KMS-11 (cell line): ENCODE data around the gene LNPEP.

ENCODE experiments used
- H2AFZ ChIP-seq: fragments of 200-600 bp; sonication (generic); 2 replicates; pipeline ENCODE4 v1.6.1; 2016; ENCODE audit warnings: antibody characterized with exemption, mixed run types, low read depth
- H3K27ac ChIP-seq: fragments of 200-600 bp; sonication (generic); 2 replicates; pipeline ENCODE4 v1.6.1; 2016; ENCODE audit warnings: mild to moderate bottlenecking, mixed run types
- H3K27me3 ChIP-seq: fragments of 200-600 bp; sonication (generic); 2 replicates; pipeline ENCODE4 v1.6.1; 2017; ENCODE audit warnings: mild to moderate bottlenecking, low read depth, mixed run types, moderate library complexity; ENCODE audit not compliant: insufficient read depth
- H3K36me3 ChIP-seq: fragments of 200-600 bp; sonication (generic); 2 replicates; pipeline ENCODE4 v1.6.1; 2017; ENCODE audit warnings: mild to moderate bottlenecking, mixed run types; ENCODE audit not compliant: insufficient read depth
- H3K4me1 ChIP-seq: fragments of 200-600 bp; sonication (generic); 2 replicates; pipeline ENCODE4 v1.6.1; 2016; ENCODE audit warnings: mild to moderate bottlenecking, low read depth, mixed run types; ENCODE audit not compliant: poor library complexity, severe bottlenecking
- H3K4me2 ChIP-seq: fragments of 200-600 bp; sonication (generic); 2 replicates; pipeline ENCODE4 v1.7.0; 2016; ENCODE audit warnings: mild to moderate bottlenecking, mixed run types
- H3K4me3 ChIP-seq: fragments of 200-600 bp; sonication (generic); IDR thresholded peaks from 2 replicates; pipeline ENCODE4 v1.6.1; 2017; ENCODE audit warnings: low read depth, low read length, mixed read lengths; ENCODE audit not compliant: insufficient read depth
- H3K79me2 ChIP-seq: fragments of 200-600 bp; sonication (generic); 2 replicates; pipeline ENCODE4 v1.6.1; 2016; ENCODE audit warnings: low read depth, mixed run types; ENCODE audit not compliant: insufficient read depth
- H3K9ac ChIP-seq: fragments of 200-600 bp; sonication (generic); 2 replicates; pipeline ENCODE4 v1.6.1; 2016; ENCODE audit warnings: mild to moderate bottlenecking, mixed run types
- H4K20me1 ChIP-seq: fragments of 200-600 bp; sonication (generic); 2 replicates; pipeline ENCODE4 v1.6.1; 2016; ENCODE audit warnings: mild to moderate bottlenecking, mixed run types; ENCODE audit not compliant: insufficient read depth
- CTCF ChIP-seq: fragments of 200-600 bp; sonication (generic); conservative IDR thresholded peaks from 2 replicates; pipeline ENCODE4 v1.6.1; 2017; ENCODE audit warnings: low read depth, mild to moderate bottlenecking, antibody characterized with exemption, low read length, moderate library complexity, mixed read lengths

The LNPEP gene

GRCh38 chr5:96922499-96923244 is 13.2 kb upstream of the LNPEP start:
- Histone ChIP-seq H3K79me2 (no peaks in the 10 kb centered on the region), H2AFZ (peak overlapping the region; percentile 7; the same call in 1 of the 2 replicates), H3K4me2 (peak overlapping the region; percentile 40; the same call in 1 of the 2 replicates), H3K4me1 (peaks cover 5% of the 10 kb centered on the region), H3K36me3 (no peaks in the 10 kb centered on the region), H3K27ac (no peak overlapping the region; the same call in 1 of the 2 replicates), H4K20me1 (no peaks in the 10 kb centered on the region), H3K27me3 (no peaks in the 10 kb centered on the region), H3K9ac (peak overlapping the region; percentile 8; the same call in 1 of the 2 replicates), H3K4me3 (no peak overlapping the region)
- TF ChIP-seq CTCF, result no peak

- TF ChIP-seq CTCF, result no peak
- Histone ChIP-seq H3K4me2 (no peak overlapping the region), H3K9ac (no peak overlapping the region), H3K27ac (no peak overlapping the region), H3K79me2 (no peaks in the 10 kb centered on the region), H4K20me1 (no peaks in the 10 kb centered on the region), H3K4me3 (no peak overlapping the region), H3K36me3 (no peaks in the 10 kb centered on the region), H2AFZ (no peak overlapping the region), H3K27me3 (no peaks in the 10 kb centered on the region), H3K4me1 (peaks cover 5% of the 10 kb centered on the region)
Observed at GRCh38 chr5:96924016-96924443, 11.8 kb upstream of the LNPEP start.

- no peak overlapping the region for H3K4me2 ChIP-seq
- no peak overlapping the region for H3K27ac ChIP-seq
- H3K4me1 ChIP-seq, result peaks cover 17% of the 10 kb centered on the region
Observed at GRCh38 chr5:96926276-96926675, 9.6 kb upstream of the LNPEP start.

GRCh38 chr5:96927008-96927407 is 8.9 kb upstream of the LNPEP start:
- no peak for TF ChIP-seq CTCF
- H3K4me1 ChIP-seq, result peaks cover 24% of the 10 kb centered on the region
- H3K4me2 ChIP-seq, result no peak overlapping the region
- H3K4me3 ChIP-seq, result no peak overlapping the region
- H4K20me1 ChIP-seq, result no peaks in the 10 kb centered on the region
- H2AFZ ChIP-seq, result no peak overlapping the region
- H3K9ac ChIP-seq, result no peak overlapping the region
- no peaks in the 10 kb centered on the region for H3K36me3 ChIP-seq
- H3K27me3 ChIP-seq, result no peaks in the 10 kb centered on the region
- H3K79me2 ChIP-seq, result no peaks in the 10 kb centered on the region
- H3K27ac ChIP-seq, result no peak overlapping the region

More at GRCh38 chr5:96926276-96926675, 9.6 kb upstream of the LNPEP start:
- no peak for TF ChIP-seq CTCF
- H3K27me3 ChIP-seq, result no peaks in the 10 kb centered on the region
- no peaks in the 10 kb centered on the region for H3K36me3 ChIP-seq
- H2AFZ ChIP-seq, result no peak overlapping the region
- no peak overlapping the region for H3K4me3 ChIP-seq
- no peak overlapping the region for H3K9ac ChIP-seq
- H4K20me1 ChIP-seq, result no peaks in the 10 kb centered on the region
- H3K79me2 ChIP-seq, result no peaks in the 10 kb centered on the region
